Esophagus muscularis mucosa (tissue), 4 donors: Measurements from ENCODE around the gene PAWR. TPM values are rescaled to one million over a fixed set of nuclear protein-coding genes. Genes with fewer than 3 reads are reported as not detected.
A peak's percentile ranks its signal among the peaks of the same experiment; 100 is the strongest.
"Not testable (repeated sequence)": the region's sequence is repeated elsewhere in the genome, so short reads cannot be mapped to it uniquely, and the experiment has no call there.

ENCODE experiments used
- DNase-seq: peaks from one replicate; pipeline ENCODE4 v3.0.0-alpha.2; 2017; ENCODE audit errors: extremely low spot score
- H3K27ac ChIP-seq, 4 donors: fragments of 200-600 bp; sonication (generic); replicated peaks in 1 of 4; 1 replicate in 3 of 4; 2 replicates in 1 of 4; pipeline ENCODE4 v1.5.1; 2016 to 2019; ENCODE audit warnings: mild to moderate bottlenecking in 1 of 4
- H3K27me3 ChIP-seq, 4 donors: fragments of 200-600 bp; sonication (generic); one replicate each; pipeline versions ENCODE4 v1.5.1 to v1.6.0; 2016 to 2019
- H3K36me3 ChIP-seq, 4 donors: fragments of 200-600 bp; sonication (generic); one replicate each; pipeline ENCODE4 v1.5.1; 2016 to 2019
- H3K4me1 ChIP-seq, 4 donors: fragments of 200-600 bp; sonication (generic); one replicate each; pipeline ENCODE4 v1.5.1; 2016 to 2019
- H3K4me3 ChIP-seq, 4 donors: fragments of 200-600 bp; sonication (generic); 1 replicate in 2 of 4; 2 replicates in 2 of 4; pipeline ENCODE4 v1.5.1; 2016 to 2019; ENCODE audit warnings: mild to moderate bottlenecking in 4 of 4, moderate library complexity in 1 of 4
- H3K9me3 ChIP-seq, 4 donors: fragments of 200-600 bp; sonication (generic); 1 replicate in 3 of 4; 2 replicates in 1 of 4; pipeline ENCODE4 v1.5.1; 2016 to 2019
- CTCF ChIP-seq, 3 experiments: fragments of 200-600 bp in 2 of 3; fragments of 450-650 bp in 1 of 3; sonication (generic) in 2 of 3; IDR thresholded peaks; one replicate each; pipeline ENCODE4 v1.5.1; 2017 to 2019; ENCODE audit warnings: antibody characterized with exemption in 3 of 3, mild to moderate bottlenecking in 2 of 3, moderate library complexity in 1 of 3
- EP300 ChIP-seq: sonication (generic); formaldehyde crosslinking; IDR thresholded peaks from one replicate; pipeline ENCODE4 v1.6.1; 2017; ENCODE audit warnings: antibody characterized with exemption
- POLR2A ChIP-seq: fragments of 450-650 bp; IDR thresholded peaks from one replicate; pipeline ENCODE4 v1.6.1; 2017; ENCODE audit warnings: antibody characterized with exemption, moderate library complexity, mild to moderate bottlenecking, low read depth
- POLR2AphosphoS5 ChIP-seq, 2 donors: sonication (generic); formaldehyde crosslinking; IDR thresholded peaks; one replicate each; pipeline ENCODE4 v1.6.1; 2017; ENCODE audit warnings: antibody characterized with exemption in 2 of 2
- WGBS: methylation state at CpG from one replicate; pipeline ENCODE4 v1.1.5; 2018; 5-methylcytosine and 5-hydroxymethylcytosine counted together
- intact Hi-C: fragments of 100-400 bp; cut with DNase I; formaldehyde crosslinking; loops from one replicate; pipeline ENCODE4 v1.15.1; 2023
- total RNA-seq, 4 donors: library from RNA; depleted of rRNA; stranded (reverse); fragments of >200 nt; gene quantifications; one replicate each; pipeline versions ENCODE4 v1.1.0 to v1.2.1, GENCODE V29; 2016

PAWR gene
- total RNA-seq, 4 donors from 2014 or later = 63.1 to 127 (median 97.9) TPM

DNA sequence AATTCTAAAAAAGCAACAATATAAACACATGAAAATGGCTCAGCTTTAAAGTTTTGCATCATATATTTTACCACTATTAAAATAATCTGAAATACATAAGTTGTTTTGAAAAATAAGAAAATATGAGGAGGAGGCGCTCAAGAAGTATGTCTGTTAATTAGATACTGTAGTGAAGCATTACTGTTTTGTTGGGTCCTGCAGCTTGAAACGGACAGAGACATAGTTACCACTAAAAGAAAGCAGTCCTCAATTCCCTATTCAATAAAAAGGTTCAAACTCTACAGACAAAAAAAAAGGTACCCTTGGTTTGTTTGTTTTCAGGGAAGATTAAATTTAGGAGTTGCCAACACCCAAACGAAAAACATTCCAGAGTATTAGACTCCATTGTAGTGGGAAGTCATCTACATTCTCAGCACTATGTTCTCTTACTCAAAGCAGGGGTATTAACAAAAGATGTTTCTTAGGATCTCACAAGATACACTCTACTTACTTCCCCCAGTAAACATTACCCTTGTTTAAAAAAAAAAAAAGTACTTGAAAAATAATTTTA lies 3.0 kb downstream of the PAWR start:
- peak overlapping the region; percentile 77 to 97 (median 85) for H3K4me3 ChIP-seq
- peaks cover 0 to 72% (median 59%) of the 10 kb centered on the region in 4 donors for H3K4me1 ChIP-seq
- no peak for DNase-seq
- peak overlapping the region; percentile 22 to 93 (median 69) for H3K27ac ChIP-seq
- 34% methylated on average over 3 of the region's 3 CpGs for WGBS
- H3K9me3 ChIP-seq = no peaks in the 10 kb centered on the region
- intact Hi-C loops = loop anchor here (5.0 kb wide), 3 partner anchors 135 to 500 kb away; no protein-coding TSS in a partner anchor
- no peak for TF ChIP-seq POLR2AphosphoS5 (IDR thresholded peaks at IDR 0.05)
- no peak for TF ChIP-seq EP300
- TF ChIP-seq CTCF (IDR thresholded peaks at IDR 0.05) = no peak
- TF ChIP-seq POLR2A = no peak
- no peaks in the 10 kb centered on the region for H3K27me3 ChIP-seq
- no peaks in the 10 kb centered on the region for H3K36me3 ChIP-seq

DNA sequence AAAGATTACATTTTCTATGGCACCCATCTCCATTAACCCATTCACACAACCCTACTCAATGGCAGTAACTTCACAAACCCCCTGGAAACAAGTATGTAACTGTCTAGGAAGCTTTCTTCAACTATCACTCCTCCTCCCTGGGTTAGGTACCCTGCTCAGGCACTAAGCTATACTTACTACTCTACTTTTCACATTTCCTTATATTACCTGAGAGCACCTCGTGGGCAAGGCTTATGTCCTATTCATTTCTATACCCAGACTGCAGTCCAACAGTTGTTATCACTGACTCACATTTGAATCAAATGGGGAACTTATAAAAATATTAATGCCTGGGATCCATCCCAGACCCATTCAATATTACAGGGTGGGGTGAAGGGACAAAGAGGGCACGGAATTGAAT lies 4.6 kb downstream of the PAWR start:
- intact Hi-C loops = loop anchor here (5.0 kb wide), 3 partner anchors 134 to 501 kb away; no protein-coding TSS in a partner anchor
- H3K9me3 ChIP-seq = no peaks in the 10 kb centered on the region
- H3K36me3 ChIP-seq = no peaks in the 10 kb centered on the region
- H3K4me1 ChIP-seq = peaks cover 0 to 70% (median 53%) of the 10 kb centered on the region in 4 donors
- TF ChIP-seq POLR2AphosphoS5 (IDR thresholded peaks at IDR 0.05) (no peak), EP300 (no peak), POLR2A (no peak), CTCF (IDR thresholded peaks at IDR 0.05) (no peak)
- H3K27me3 ChIP-seq = no peaks in the 10 kb centered on the region
- peak overlapping the region in 2 of 4 donors; percentile 53 to 93 for H3K27ac ChIP-seq
- DNase-seq = no peak
- peak overlapping the region; percentile 77 to 97 (median 85) for H3K4me3 ChIP-seq
- 77% methylated on average over 2 of the region's 2 CpGs for WGBS

DNA sequence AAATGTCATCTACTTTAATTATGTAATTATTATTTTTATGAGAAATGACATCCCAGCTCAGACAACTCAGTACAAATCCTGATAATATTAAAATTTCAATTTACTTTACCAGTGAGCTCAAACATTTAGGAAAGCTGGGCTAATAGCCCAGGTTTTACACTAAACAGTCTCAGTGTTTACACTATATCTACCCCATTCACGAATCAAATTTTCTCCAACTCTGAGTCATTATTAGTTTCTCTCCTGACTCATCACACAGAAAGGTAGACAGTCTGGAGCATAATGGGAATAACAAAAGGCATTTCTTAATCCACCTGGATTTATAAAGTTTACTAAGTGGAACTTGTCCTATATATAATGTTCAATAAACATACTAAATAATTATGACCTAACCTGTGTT lies 5.7 kb downstream of the PAWR start:
- Histone ChIP-seq H3K36me3 (no peaks in the 10 kb centered on the region), H3K9me3 (no peaks in the 10 kb centered on the region), H3K4me3 (no peak overlapping the region), H3K4me1 (peaks cover 0 to 70% (median 53%) of the 10 kb centered on the region in 4 donors), H3K27ac (peak overlapping the region in 2 of 4 donors; percentile 24 to 93), H3K27me3 (no peaks in the 10 kb centered on the region)
- DNase-seq = no peak
- no peak for TF ChIP-seq CTCF (IDR thresholded peaks at IDR 0.05)
- no peak for TF ChIP-seq POLR2A
- TF ChIP-seq EP300 = no peak
- TF ChIP-seq POLR2AphosphoS5 (IDR thresholded peaks at IDR 0.05) = no peak
- 22% methylated on average over 1 of the region's 1 CpG for WGBS
- intact Hi-C loops = loop anchor here (5.0 kb wide), 3 partner anchors 133 to 502 kb away; no protein-coding TSS in a partner anchor

DNA sequence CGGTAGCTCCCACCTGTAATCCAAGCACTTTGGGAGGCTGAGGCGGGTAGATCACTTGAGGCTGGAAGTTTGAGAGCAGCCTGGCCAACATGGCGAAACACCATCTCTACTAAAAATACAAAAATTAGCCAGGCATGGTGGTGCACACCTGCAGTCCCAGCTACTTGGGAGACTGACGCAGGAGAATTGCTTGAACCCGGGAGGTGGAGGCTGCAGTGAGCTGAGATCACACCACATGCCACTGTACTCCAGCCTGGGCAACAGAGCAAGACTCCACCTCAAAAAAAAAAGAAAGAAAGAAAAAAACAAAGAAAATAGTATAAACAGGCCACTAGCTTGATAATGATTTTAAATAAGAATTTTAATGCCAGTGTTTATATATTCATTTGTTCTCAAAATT lies 6.4 kb downstream of the PAWR start:
- H3K27me3 ChIP-seq, H3K9me3 ChIP-seq, H3K27ac ChIP-seq, DNase-seq, H3K36me3 ChIP-seq, intact Hi-C loops, H3K4me3 ChIP-seq: not testable (repeated sequence)
- 82% methylated on average over 5 of the region's 5 CpGs for WGBS
- H3K4me1 ChIP-seq = peaks cover 0 to 72% (median 57%) of the 10 kb centered on the region in 4 donors

- Histone ChIP-seq H3K9me3 (no peaks in the 10 kb centered on the region), H3K27me3 (no peaks in the 10 kb centered on the region), H3K4me1 (peaks cover 0 to 70% (median 60%) of the 10 kb centered on the region in 4 donors), H3K36me3 (no peaks in the 10 kb centered on the region), H3K27ac (no peak overlapping the region), H3K4me3 (no peak overlapping the region)
- intact Hi-C loops = no loop called here
- 69% methylated on average over 1 of the region's 1 CpG for WGBS
- DNase-seq = no peak
- no peak for TF ChIP-seq CTCF (IDR thresholded peaks at IDR 0.05)
- no peak for TF ChIP-seq EP300
- no peak for TF ChIP-seq POLR2AphosphoS5 (IDR thresholded peaks at IDR 0.05)
These were observed 8.2 kb downstream of the PAWR start for GRCh38 chr12:79682593-79682992.
